GM13976 (cell line): ENCODE results near the gene RFTN1.

ENCODE experiments used
- DNase-seq: peaks from one replicate; pipeline ENCODE4 v3.0.0; 2012; ENCODE audit warnings: low spot score
- CTCF ChIP-seq: IDR thresholded peaks from 2 replicates; pipeline ENCODE4 v1.5.1; 2012; ENCODE audit warnings: borderline replicate concordance, mild to moderate bottlenecking; ENCODE audit not compliant: insufficient read depth; ENCODE audit errors: extremely low read depth, missing control alignments, control extremely low read depth
- in situ Hi-C: fragments of 300-500 bp; cut with MboI; formaldehyde crosslinking; loops from one replicate; pipeline ENCODE4 v1.12.0; 2022; ENCODE audit warnings: low sequenced_read_pairs, mixed read lengths, inconsistent platforms; ENCODE audit not compliant: unreplicated experiment

RFTN1 gene

DNA sequence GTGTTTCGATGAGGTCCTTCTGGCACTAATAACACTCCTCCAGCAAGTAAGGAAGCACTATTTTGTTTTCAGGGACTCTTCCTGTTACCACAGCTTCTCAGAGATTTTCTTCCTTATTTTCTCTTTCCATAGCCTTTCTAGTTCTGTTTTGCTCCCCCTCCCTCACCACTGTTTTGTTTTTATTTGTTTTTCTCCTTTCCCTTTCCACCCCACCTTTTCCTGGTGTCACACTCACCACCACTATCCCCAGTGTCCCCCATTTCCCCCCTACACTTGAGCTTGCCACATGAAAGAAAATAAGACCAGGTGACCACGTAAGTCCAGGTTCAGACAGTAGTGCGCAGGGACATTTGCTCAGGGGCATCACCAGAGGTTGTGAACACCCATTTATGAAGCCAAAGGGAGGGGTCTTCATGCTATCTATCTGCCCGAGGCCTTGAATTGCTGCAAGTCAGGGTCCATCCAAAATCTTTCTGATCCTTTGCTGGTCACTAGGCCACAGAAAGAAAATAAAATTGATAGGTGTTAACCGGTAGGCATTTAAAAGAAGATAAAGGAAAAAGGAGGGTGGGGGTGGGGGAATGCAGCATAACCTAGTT is 1.4 kb upstream of the RFTN1 start:
- TF ChIP-seq CTCF = no peak
- in situ Hi-C loops = loop anchor here (10.0 kb wide), 1 partner anchor 140 kb away; no protein-coding TSS in a partner anchor
- no peak for DNase-seq

GRCh38 chr3:16514021-16514700 is 662 bp upstream of the RFTN1 start:
- no peak for DNase-seq
- no peak for TF ChIP-seq CTCF
- in situ Hi-C loops = loop anchor here (10.0 kb wide), 1 partner anchor 139 kb away; no protein-coding TSS in a partner anchor

DNA sequence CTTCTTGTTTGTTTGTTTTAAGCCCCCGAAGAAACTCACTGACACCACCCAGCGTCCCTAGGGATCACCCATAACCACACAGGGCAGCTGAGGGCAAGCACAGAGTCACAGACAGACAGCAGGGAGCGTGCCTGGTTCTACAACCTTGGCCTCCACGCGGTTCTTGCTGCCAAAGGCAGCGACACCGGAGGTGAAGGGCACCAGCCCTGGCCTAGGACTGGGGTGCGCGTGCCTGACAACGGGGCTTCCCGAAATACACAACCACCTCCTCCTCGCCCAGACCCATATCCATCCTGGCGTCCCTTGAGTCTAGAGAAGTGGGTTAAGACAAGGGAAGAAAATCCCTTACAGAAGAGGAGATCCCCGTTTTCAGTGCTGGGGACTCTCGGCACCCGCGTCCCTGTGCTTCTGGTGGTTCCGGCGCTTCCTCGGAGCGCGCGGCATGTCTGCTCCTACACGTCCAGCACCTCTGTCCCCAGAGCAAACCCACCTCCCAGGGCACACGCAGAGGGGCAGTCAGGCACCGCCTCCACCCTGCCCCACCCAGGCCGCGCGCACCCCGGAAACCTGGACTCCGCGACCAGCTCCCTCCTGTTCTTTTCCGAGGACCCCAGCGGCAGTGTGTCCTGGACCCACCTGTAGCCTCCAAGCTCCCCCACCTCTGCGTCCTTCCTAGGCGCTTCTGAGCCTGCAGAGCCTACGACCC is 911 bp downstream of the RFTN1 start:
- peak; percentile 52 for DNase-seq
- no peak for TF ChIP-seq CTCF
- in situ Hi-C loops = loop anchor here (10.0 kb wide), 1 partner anchor 138 kb away; no protein-coding TSS in a partner anchor

DNA sequence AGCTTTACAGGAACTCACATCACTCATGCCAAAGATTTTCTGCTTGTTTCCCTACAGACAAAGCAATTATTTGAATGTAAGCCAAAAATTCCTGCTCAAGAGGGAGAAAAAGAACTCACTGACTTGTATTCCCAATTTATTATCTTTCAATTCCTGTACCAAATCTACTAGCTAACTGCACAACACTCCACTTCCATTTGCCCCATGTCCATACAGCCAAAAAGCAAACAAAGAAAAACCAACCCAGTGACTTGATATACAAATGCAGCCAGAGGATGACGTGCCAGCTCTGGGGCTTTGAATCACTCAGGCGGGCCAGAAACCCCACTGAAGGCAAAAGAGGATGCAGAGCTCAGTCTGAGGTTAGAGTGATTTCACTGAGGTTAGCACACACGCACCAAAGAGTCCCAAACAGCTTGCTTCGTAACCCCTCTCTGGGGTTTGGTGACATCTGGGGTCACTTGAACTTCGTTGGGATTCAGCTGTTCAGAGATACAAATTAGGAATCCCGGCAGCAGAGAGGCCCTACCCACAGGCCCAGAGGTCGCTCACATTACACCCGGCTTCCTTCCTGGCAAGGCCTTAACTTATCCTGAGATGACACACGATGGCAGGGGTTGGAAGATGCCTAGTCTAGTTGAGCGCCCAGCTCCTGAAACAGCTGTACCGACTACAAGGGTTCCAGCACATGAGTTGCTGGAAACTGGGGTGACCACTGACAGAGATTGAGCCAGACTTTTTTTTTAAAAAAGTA is 1.6 kb downstream of the RFTN1 start:
- no peak for TF ChIP-seq CTCF
- in situ Hi-C loops = loop anchor here (10.0 kb wide), 1 partner anchor 137 kb away; no protein-coding TSS in a partner anchor
- peak; percentile 75 for DNase-seq

DNA sequence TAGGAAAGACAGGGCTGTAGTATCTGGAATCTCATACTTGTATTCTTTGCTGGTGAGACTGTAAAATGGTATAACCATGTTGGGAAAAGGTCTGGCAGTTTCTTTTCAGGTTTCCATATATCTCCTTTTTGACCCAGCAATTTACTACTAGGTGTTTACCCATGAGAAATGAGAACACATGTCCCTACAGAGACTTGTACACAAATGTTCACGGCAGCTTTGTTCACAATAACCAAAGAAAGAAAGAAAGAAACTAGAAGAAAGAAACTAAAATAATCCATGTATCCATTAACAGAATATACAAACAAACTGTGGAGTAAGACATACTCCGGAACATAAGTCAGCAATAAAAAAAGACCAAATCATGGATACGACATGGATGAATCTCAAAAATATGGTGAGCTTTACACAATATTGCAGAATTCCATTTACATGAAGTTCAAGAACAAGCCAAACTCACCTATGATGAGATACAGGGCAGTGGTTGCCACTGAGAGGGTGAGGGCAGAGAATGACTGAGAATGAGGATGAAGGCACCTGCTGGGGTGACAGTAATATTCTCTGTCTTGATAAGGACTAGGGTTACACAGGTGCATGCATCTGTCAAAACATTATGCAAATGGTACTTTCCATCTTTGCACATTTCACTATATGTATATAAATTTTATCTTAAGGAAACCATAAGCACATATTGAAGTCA is 2.7 kb downstream of the RFTN1 start:
- no peak for DNase-seq
- TF ChIP-seq CTCF = no peak
- in situ Hi-C loops = loop anchor here (10.0 kb wide), 1 partner anchor 136 kb away; no protein-coding TSS in a partner anchor
